HCT116 (cell line): ENCODE data around the gene KLF4. TPM values are rescaled to one million over a fixed set of nuclear protein-coding genes. Genes with fewer than 3 reads are reported as not detected.

Experiments
- ATAC-seq: fragments of 200-7000 bp; cut with Tn5 transposase; 2 replicates; pipeline ENCODE4 v1.9.1; 2020; ENCODE audit warnings: mild to moderate bottlenecking, moderate library complexity
- BruUV-seq: library from RNA; stranded (reverse); fragments of 400-500 nt; replicated peaks from 2 replicates; lab custom pipeline; 2021; lab: Mats Ljungman, UMichigan
- CTCF ChIA-PET: fragments of 300-600 bp; sonication (Branson Sonifier 250); formaldehyde crosslinking; loops from one replicate; lab custom pipeline; 2021; ENCODE audit warnings: antibody characterized with exemption; lab: Charles Lee
- POLR2A ChIA-PET: fragments of 300-600, 350-600 bp; sonication (Branson Sonifier 250); formaldehyde crosslinking; loops from one replicate; lab custom pipeline; 2021; ENCODE audit warnings: antibody characterized with exemption; lab: Charles Lee
- RAD21 ChIA-PET, 2 experiments: fragments of 300-600 bp; sonication (Branson Sonifier 250); formaldehyde crosslinking; loops; one replicate each; lab custom pipeline; 2023; ENCODE audit warnings: low total read pairs in 2 of 2; ENCODE audit not compliant: uncharacterized antibody in 2 of 2, unreplicated experiment in 2 of 2, low non-redundant PET in 1 of 2; lab: Charles Lee
- DNase-seq: peaks from one replicate; pipeline ENCODE4 v3.0.0-alpha.2; 2010; ENCODE audit warnings: low read depth, low spot score
- H2AFZ ChIP-seq: fragments of 200-600 bp; shearing (Covaris generic), sonication (generic); 2 replicates; pipeline ENCODE4 v1.6.1; 2017; ENCODE audit warnings: low read depth, mixed run types, mixed read lengths, antibody characterized with exemption, low read length; ENCODE audit not compliant: poor library complexity, severe bottlenecking
- H3K27ac ChIP-seq: 2 replicates; pipeline ENCODE4 v1.5.1; 2012; ENCODE audit warnings: low read depth, low read length
- H3K27me3 ChIP-seq: fragments of 200-600 bp; sonication (generic); 2 replicates; pipeline ENCODE4 v1.6.1; 2016; ENCODE audit warnings: mixed run types, low read length, mixed read lengths; ENCODE audit not compliant: insufficient read depth
- H3K36me3 ChIP-seq, 2 experiments: fragments of 200-500 bp in 1 of 2; fragments of 200-600 bp in 1 of 2; sonication (Bioruptor generic) in 1 of 2; sonication (generic) in 1 of 2; 2 replicates each; pipeline versions ENCODE4 v1.5.1 to v1.6.1; 2014 to 2016; ENCODE audit warnings: low read length in 2 of 2, inconsistent platforms in 1 of 2, mixed read lengths in 1 of 2, mixed run types in 1 of 2; ENCODE audit not compliant: insufficient read depth in 2 of 2, control insufficient read depth in 1 of 2
- H3K4me1 ChIP-seq, 2 experiments: fragments of 200-600 bp in 1 of 2; sonication (generic) in 1 of 2; 2 replicates each; pipeline versions ENCODE4 v1.5.1 to v1.6.1; 2012 to 2017; ENCODE audit warnings: low read length in 2 of 2, inconsistent platforms in 1 of 2, mild to moderate bottlenecking in 1 of 2, mixed read lengths in 1 of 2, mixed run types in 1 of 2, moderate library complexity in 1 of 2; ENCODE audit not compliant: insufficient read depth in 2 of 2, control insufficient read depth in 1 of 2
- H3K4me2 ChIP-seq: fragments of 200-600 bp; sonication (generic); 2 replicates; pipeline ENCODE4 v1.6.1; 2017; ENCODE audit warnings: mixed run types, low read length, mixed read lengths
- H3K4me3 ChIP-seq, 2 experiments: fragments of 200-600 bp in 1 of 2; sonication (generic) in 1 of 2; replicated peaks in 1 of 2; 2 replicates each; pipeline ENCODE4 v1.5.1; 2011 to 2016; ENCODE audit warnings: low read length in 2 of 2, control low read depth in 1 of 2, low read depth in 1 of 2, mild to moderate bottlenecking in 1 of 2, mixed read lengths in 1 of 2, mixed run types in 1 of 2
- H3K79me2 ChIP-seq: fragments of 200-600 bp; sonication (generic); 2 replicates; pipeline ENCODE4 v1.6.1; 2017; ENCODE audit warnings: mild to moderate bottlenecking, mixed run types, low read length, moderate library complexity, mixed read lengths; ENCODE audit not compliant: insufficient read depth
- H3K9ac ChIP-seq: fragments of 200-600 bp; sonication (generic); 2 replicates; pipeline ENCODE4 v1.6.1; 2016; ENCODE audit warnings: low read length, mixed read lengths
- H3K9me2 ChIP-seq: fragments of 200-600 bp; sonication (generic), shearing (Covaris generic); 2 replicates; pipeline ENCODE4 v1.6.1; 2017; ENCODE audit warnings: mixed run types, mild to moderate bottlenecking, moderate library complexity; ENCODE audit not compliant: insufficient read depth
- H3K9me3 ChIP-seq, 2 experiments: fragments of 200-500 bp in 1 of 2; fragments of 200-600 bp in 1 of 2; sonication (Bioruptor generic) in 1 of 2; sonication (generic) in 1 of 2; 2 replicates each; pipeline ENCODE4 v1.6.1; 2014 to 2017; ENCODE audit warnings: low read length in 2 of 2, mixed read lengths in 2 of 2, inconsistent platforms in 1 of 2, low read depth in 1 of 2, mild to moderate bottlenecking in 1 of 2, mixed run types in 1 of 2, moderate library complexity in 1 of 2; ENCODE audit not compliant: control insufficient read depth in 1 of 2, insufficient read depth in 1 of 2
- H4K20me1 ChIP-seq: fragments of 200-600 bp; sonication (generic), shearing (Covaris generic); 2 replicates; pipeline ENCODE4 v1.6.1; 2017; ENCODE audit warnings: mixed run types, mild to moderate bottlenecking, moderate library complexity; ENCODE audit not compliant: insufficient read depth
- ATF3 ChIP-seq: IDR thresholded peaks from 2 replicates; pipeline ENCODE4 v1.6.1; 2012
- CBX3 ChIP-seq: IDR thresholded peaks from 2 replicates; pipeline ENCODE4 v1.6.1; 2012; ENCODE audit warnings: low read depth
- CEBPB ChIP-seq: IDR thresholded peaks from 2 replicates; pipeline ENCODE4 v1.6.1; 2012; ENCODE audit warnings: low read depth
- CTCF ChIP-seq, 3 experiments: fragments of 200-600 bp in 1 of 3; sonication (generic) in 1 of 3; IDR thresholded peaks in 2 of 3; conservative IDR thresholded peaks in 1 of 3; 2 replicates each; pipeline ENCODE4 v1.5.1; 2012 to 2017; ENCODE audit warnings: low read depth in 2 of 3, low read length in 2 of 3, antibody characterized with exemption in 1 of 3, borderline replicate concordance in 1 of 3, control low read depth in 1 of 3, mild to moderate bottlenecking in 1 of 3, mixed read lengths in 1 of 3, mixed run types in 1 of 3, moderate library complexity in 1 of 3; ENCODE audit not compliant: insufficient read depth in 1 of 3
- EGR1 ChIP-seq: IDR thresholded peaks from 2 replicates; pipeline ENCODE4 v1.6.1; 2012; ENCODE audit warnings: low read depth
- ELF1 ChIP-seq: IDR thresholded peaks from 2 replicates; pipeline ENCODE4 v1.6.1; 2012; ENCODE audit warnings: low read depth, borderline replicate concordance
- EZH2 ChIP-seq: fragments of 200-600 bp; sonication (generic); IDR thresholded peaks from 2 replicates; pipeline ENCODE4 v1.6.1; 2017; ENCODE audit warnings: antibody characterized with exemption, mixed run types
- EZH2phosphoT487 ChIP-seq: fragments of 200-600 bp; IDR thresholded peaks from 2 replicates; pipeline ENCODE4 v1.6.1; 2018; ENCODE audit warnings: antibody characterized with exemption, borderline replicate concordance
- FOSL1 ChIP-seq: IDR thresholded peaks from 2 replicates; pipeline ENCODE4 v1.6.1; 2012; ENCODE audit warnings: low read depth
- MAX ChIP-seq: IDR thresholded peaks from 2 replicates; pipeline ENCODE4 v1.6.1; 2012
- POLR2A ChIP-seq: IDR thresholded peaks from 2 replicates; pipeline ENCODE4 v1.7.0; 2011; ENCODE audit warnings: borderline replicate concordance; ENCODE audit not compliant: insufficient read depth, insufficient read length; ENCODE audit errors: extremely low read depth
- POLR2AphosphoS5 ChIP-seq: IDR thresholded peaks from 2 replicates; pipeline ENCODE4 v1.6.1; 2011; ENCODE audit warnings: mild to moderate bottlenecking, low read depth, low read length, moderate library complexity
- RAD21 ChIP-seq: IDR thresholded peaks from 2 replicates; pipeline ENCODE4 v1.6.1; 2012; ENCODE audit warnings: low read depth, mild to moderate bottlenecking
- SIN3A ChIP-seq: IDR thresholded peaks from 2 replicates; pipeline ENCODE4 v1.6.1; 2012; ENCODE audit warnings: low read depth
- TCF7L2 ChIP-seq: IDR thresholded peaks from 2 replicates; pipeline ENCODE4 v1.7.0; 2011; ENCODE audit warnings: borderline replicate concordance, inconsistent platforms; ENCODE audit not compliant: insufficient read depth, insufficient read length; ENCODE audit errors: extremely low read depth
- YY1 ChIP-seq: IDR thresholded peaks from 2 replicates; pipeline ENCODE4 v1.6.1; 2011; ENCODE audit warnings: low read length, low read depth, moderate library complexity, mild to moderate bottlenecking; ENCODE audit not compliant: insufficient replicate concordance; ENCODE audit errors: extremely low read depth
- ZBTB33 ChIP-seq: IDR thresholded peaks from 2 replicates; pipeline ENCODE4 v1.6.1; 2011; ENCODE audit warnings: mild to moderate bottlenecking, low read length, moderate library complexity; ENCODE audit not compliant: insufficient replicate concordance; ENCODE audit errors: extremely low read depth
- ZNF274 ChIP-seq: fragments of 200-500 bp; sonication (Bioruptor generic); IDR thresholded peaks from 2 replicates; pipeline ENCODE4 v1.6.1; 2014; ENCODE audit warnings: mild to moderate bottlenecking, low read depth, low read length, inconsistent platforms
- intact Hi-C: fragments of 100-400 bp; cut with micrococcal nuclease; formaldehyde crosslinking; loops from 2 replicates; pipeline ENCODE4 v1.10.0; 2022
- total RNA-seq: library from RNA; stranded (reverse); gene quantifications from one replicate; pipeline ENCODE4 v1.2.1, GENCODE V29; 2021; ENCODE audit not compliant: unreplicated experiment

Gene KLF4
- total RNA-seq, 1 experiment from 2014 or later, result 92.8 TPM

GRCh38 chr9:107467416-107467815 lies 22.2 kb downstream of the KLF4 start (continued):
- TF ChIP-seq CTCF (IDR thresholded peaks at IDR 0.05 in 2 of 3, conservative IDR thresholded peaks at IDR 0.05 in 1 of 3; ENCODE audit: borderline replicate concordance in 1 of 3, insufficient read depth in 1 of 3, low read depth in 2 of 3, low read length in 2 of 3), result no peak
- TF ChIP-seq TCF7L2, result no peak
- TF ChIP-seq EZH2phosphoT487, result no peak
- TF ChIP-seq, all 23 proteins: peak for 0

GRCh38 chr9:107466826-107467225 lies 22.7 kb downstream of the KLF4 start:
- Histone ChIP-seq H3K4me3 (no peak overlapping the region), H3K4me1 (peaks cover 0 to 13% of the 10 kb centered on the region in 2 experiments; a peak in 3 of 4 replicates), H3K9me2 (no peaks in the 10 kb centered on the region), H3K27ac (no peak overlapping the region), H3K4me2 (no peak overlapping the region), H3K79me2 (no peaks in the 10 kb centered on the region), H3K9me3 (no peaks in the 10 kb centered on the region), H3K9ac (no peak overlapping the region), H4K20me1 (no peaks in the 10 kb centered on the region), H3K27me3 (no peaks in the 10 kb centered on the region), H3K36me3 (no peaks in the 10 kb centered on the region), H2AFZ (peak overlapping the region; percentile 8)
- CTCF ChIA-PET, result no interaction called here
- BruUV-seq, result no TSS peak
- intact Hi-C loops, result loop anchor here (5.0 kb wide), 4 partner anchors 805 to 1295 kb away; no protein-coding TSS in a partner anchor
- no peak for DNase-seq
- POLR2A ChIA-PET, result no interaction called here
- RAD21 ChIA-PET, result no interaction called here
- ATAC-seq, result no peak
- TF ChIP-seq CBX3, result no peak
- TF ChIP-seq SIN3A, result no peak
- TF ChIP-seq ELF1, result no peak
- TF ChIP-seq EGR1, result no peak
- no peak for TF ChIP-seq RAD21
- TF ChIP-seq CEBPB, result no peak
- TF ChIP-seq POLR2AphosphoS5, result no peak
- TF ChIP-seq EZH2, result no peak
- TF ChIP-seq CTCF (IDR thresholded peaks at IDR 0.05 in 2 of 3, conservative IDR thresholded peaks at IDR 0.05 in 1 of 3; ENCODE audit: borderline replicate concordance in 1 of 3, insufficient read depth in 1 of 3, low read depth in 2 of 3, low read length in 2 of 3), result no peak
- no peak for TF ChIP-seq ZBTB33
- TF ChIP-seq MAX, result no peak
- no peak for TF ChIP-seq YY1
- no peak for TF ChIP-seq ZNF274
- TF ChIP-seq FOSL1, result no peak
- TF ChIP-seq POLR2A, result no peak
- TF ChIP-seq ATF3, result no peak
